T-cell (primary cell): ENCODE results near the gene ADGRG6. TPM values are rescaled to one million over a fixed set of nuclear protein-coding genes. Genes with fewer than 3 reads are reported as not detected.

Experiments
- ATAC-seq, 4 experiments: fragments of 200-7000 bp in 3 of 4; fragments of 150-1000 bp in 1 of 4; cut with Tn5 transposase; replicated peaks in 1 of 4; 1 replicate in 3 of 4; 2 replicates in 1 of 4; pipeline ENCODE4 v1.10.0; 2021; ENCODE audit warnings: moderate library complexity in 3 of 4, mild to moderate bottlenecking in 2 of 4, moderate number of reproducible peaks in 1 of 4
- CTCF ChIA-PET, 2 donors: fragments of 300-600 bp; sonication (Branson Sonifier 250); formaldehyde crosslinking; loops; one replicate each; lab custom pipeline; 2022; ENCODE audit warnings: antibody characterized with exemption in 2 of 2; lab: Charles Lee
- POLR2A ChIA-PET, 2 donors: fragments of 300-600 bp; sonication (Branson Sonifier 250); formaldehyde crosslinking; loops; one replicate each; lab custom pipeline; 2022; ENCODE audit warnings: antibody characterized with exemption in 2 of 2; lab: Charles Lee
- DNase-seq, 35 experiments: peaks; one replicate each; pipeline versions ENCODE4 v3.0.0 to v3.0.0-alpha.2; 2013 to 2023
- H3K27ac ChIP-seq: one replicate; pipeline ENCODE4 v1.5.1; 2013; ENCODE audit warnings: low read length
- H3K27me3 ChIP-seq, 2 experiments: replicated peaks in 1 of 2; 1 replicate in 1 of 2; 2 replicates in 1 of 2; pipeline versions ENCODE4 v1.6.1 to v1.7.0; 2013; ENCODE audit warnings: low read length in 1 of 2, mixed read lengths in 1 of 2; ENCODE audit not compliant: control insufficient read depth in 2 of 2, insufficient read depth in 2 of 2; ENCODE audit errors: extremely low read depth in 1 of 2
- H3K36me3 ChIP-seq, 2 donors: 1 replicate in 1 of 2; 2 replicates in 1 of 2; pipeline versions ENCODE4 v1.6.1 to v1.7.0; 2013; ENCODE audit warnings: low read length in 1 of 2; ENCODE audit not compliant: control insufficient read depth in 2 of 2, insufficient read depth in 1 of 2; ENCODE audit errors: extremely low read depth in 1 of 2
- H3K4me1 ChIP-seq, 2 experiments: 1 replicate in 1 of 2; 2 replicates in 1 of 2; pipeline versions ENCODE4 v1.6.1 to v1.7.0; 2013; ENCODE audit warnings: low read length in 2 of 2, mixed read lengths in 1 of 2; ENCODE audit not compliant: insufficient read depth in 2 of 2, control insufficient read depth in 1 of 2; ENCODE audit errors: extremely low read depth in 1 of 2
- H3K4me3 ChIP-seq, 2 donors: 1 replicate in 1 of 2; 2 replicates in 1 of 2; pipeline versions ENCODE4 v1.5.1 to v1.7.0; 2013; ENCODE audit warnings: mild to moderate bottlenecking in 2 of 2, low read length in 1 of 2, moderate library complexity in 1 of 2; ENCODE audit not compliant: control insufficient read depth in 1 of 2; ENCODE audit errors: extremely low read depth in 1 of 2
- H3K9me3 ChIP-seq: 2 replicates; pipeline ENCODE4 v1.7.0; 2013
- H3K27ac Mint-ChIP-seq, 2 donors: one replicate each; pipeline ENCODE4 v1.8.0; 2020 to 2021; ENCODE audit warnings: mild to moderate bottlenecking in 2 of 2, mixed read lengths in 2 of 2
- H3K27me3 Mint-ChIP-seq, 2 donors: one replicate each; pipeline ENCODE4 v1.8.0; 2021 to 2022; ENCODE audit warnings: mixed read lengths in 2 of 2
- H3K36me3 Mint-ChIP-seq: one replicate; pipeline ENCODE4 v1.8.0; 2021; ENCODE audit warnings: mixed read lengths
- H3K4me1 Mint-ChIP-seq, 3 donors: one replicate each; pipeline ENCODE4 v1.8.0; 2020 to 2022; ENCODE audit warnings: mixed read lengths in 3 of 3, mild to moderate bottlenecking in 1 of 3
- H3K4me3 Mint-ChIP-seq, 3 donors: one replicate each; pipeline ENCODE4 v1.8.0; 2020 to 2022; ENCODE audit warnings: mild to moderate bottlenecking in 3 of 3, mixed read lengths in 3 of 3, moderate library complexity in 3 of 3
- H3K9me3 Mint-ChIP-seq, 3 donors: one replicate each; pipeline ENCODE4 v1.8.0; 2020 to 2022; ENCODE audit warnings: mixed read lengths in 3 of 3
- WGBS: methylation state at CpG from one replicate; pipeline ENCODE4 v1.1.5; 2013; ENCODE audit warnings: missing lambda C conversion rate; ENCODE audit not compliant: insufficient coverage; 5-methylcytosine and 5-hydroxymethylcytosine counted together
- total RNA-seq, 35 experiments: library from RNA in 6 of 35; stranded (reverse) in 6 of 35; fragments of 120-200 nt in 1 of 35; gene quantifications; one replicate each; pipeline versions ENCODE4 v1.2.1 to v1.2.4 and lab custom pipeline; 2013 to 2026

ADGRG6 gene
- total RNA-seq, 5 donors from 2014 or later (not counting 1 experiment from before 2014, with no cell fraction given), result 0.51 to 0.89 (median 0.61) TPM

DNA sequence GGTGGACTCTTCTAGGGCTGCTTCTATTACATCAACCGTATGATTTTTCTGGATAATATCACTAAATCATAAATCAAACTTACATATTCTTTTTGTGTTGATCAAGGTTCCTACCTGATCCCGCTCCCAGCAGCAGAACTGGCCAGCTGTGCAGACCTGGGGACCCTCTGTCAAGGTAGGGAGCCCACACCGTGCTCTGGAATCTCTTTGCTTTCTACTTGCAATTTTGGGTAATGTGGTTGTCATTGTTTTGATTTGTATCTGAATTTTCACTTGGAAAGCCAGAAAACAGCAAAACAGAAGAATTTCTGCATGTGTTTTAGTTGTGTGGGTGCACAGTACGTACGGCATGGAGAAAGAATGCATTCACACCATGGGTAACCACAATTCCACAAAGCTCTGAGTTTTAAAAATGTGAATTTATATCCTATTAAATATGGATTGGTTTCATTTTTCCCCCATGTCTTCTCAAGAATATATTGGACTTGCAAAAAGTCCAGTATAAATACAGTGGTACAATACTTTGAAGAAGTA is 80.1 kb downstream of the ADGRG6 start:
- CTCF ChIA-PET, result no interaction called here
- 75% methylated on average over 2 of the region's 5 CpGs for WGBS

DNA sequence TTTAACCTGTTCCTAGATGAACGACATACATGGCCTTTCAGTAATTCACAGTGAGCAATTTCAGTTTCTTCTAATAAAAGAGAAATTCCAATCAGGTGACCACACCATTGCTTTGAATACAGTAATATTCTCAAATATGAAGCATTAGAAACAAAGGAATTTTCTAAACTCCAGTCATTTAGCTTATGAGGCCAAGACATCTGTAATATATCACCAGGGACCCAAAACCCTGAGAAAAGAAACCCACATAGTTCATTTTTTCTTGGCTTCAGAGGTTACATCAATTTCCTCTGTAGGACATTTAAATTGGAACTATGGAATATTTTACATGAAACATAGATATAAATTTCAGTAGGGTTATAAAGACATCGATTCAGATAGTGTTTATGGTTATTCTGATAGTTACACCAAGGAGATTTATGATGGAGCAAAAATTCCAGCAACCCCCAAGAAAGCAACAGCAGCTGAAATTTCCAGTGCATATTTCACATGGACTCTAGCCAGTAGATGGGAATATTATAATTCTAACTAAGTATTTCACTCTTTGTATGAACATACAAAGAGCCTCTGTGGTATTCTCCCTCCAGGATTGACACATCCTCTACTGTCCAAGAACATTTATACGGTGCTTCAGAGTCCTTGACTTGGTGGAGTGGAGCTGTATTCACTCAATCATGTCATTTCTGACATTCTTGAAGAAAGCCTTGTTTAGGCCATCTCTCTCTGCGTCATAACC is 82.9 kb downstream of the ADGRG6 start:
- H3K27ac Mint-ChIP-seq, result no peak overlapping the region
- H3K4me3 Mint-ChIP-seq, result no peak overlapping the region
- H3K27ac ChIP-seq, result no peak overlapping the region
- peaks cover 0 to 2% (median 0%) of the 10 kb centered on the region in 3 donors for H3K4me1 Mint-ChIP-seq
- no peak overlapping the region for H3K4me3 ChIP-seq
- DNase-seq (no peak), ATAC-seq (no peak)
- CTCF ChIA-PET, result no interaction called here
- no peaks in the 10 kb centered on the region for H3K36me3 ChIP-seq
- H3K9me3 ChIP-seq, result no peaks in the 10 kb centered on the region
- no peaks in the 10 kb centered on the region for H3K9me3 Mint-ChIP-seq
- no peaks in the 10 kb centered on the region for H3K27me3 ChIP-seq
- POLR2A ChIA-PET, result no interaction called here
- H3K27me3 Mint-ChIP-seq, result no peaks in the 10 kb centered on the region
- H3K36me3 Mint-ChIP-seq, result no peaks in the 10 kb centered on the region
- WGBS, result no CpG with 5 or more reads among the region's 4 CpGs
- H3K4me1 ChIP-seq, result peaks cover 0 to 3% of the 10 kb centered on the region in 2 experiments

More for the DNA sequence above, 80.1 kb downstream of the ADGRG6 start:
- no peak overlapping the region for H3K27ac Mint-ChIP-seq
- Histone ChIP-seq H3K4me3 (no peak overlapping the region), H3K4me1 (no peaks in the 10 kb centered on the region), H3K27me3 (no peaks in the 10 kb centered on the region), H3K9me3 (no peaks in the 10 kb centered on the region), H3K27ac (no peak overlapping the region), H3K36me3 (no peaks in the 10 kb centered on the region)
- POLR2A ChIA-PET, result no interaction called here
- no peaks in the 10 kb centered on the region for H3K27me3 Mint-ChIP-seq
- no peaks in the 10 kb centered on the region for H3K9me3 Mint-ChIP-seq
- DNase-seq, result no peak
- no peak for ATAC-seq
- no peak overlapping the region for H3K4me3 Mint-ChIP-seq
- no peaks in the 10 kb centered on the region for H3K4me1 Mint-ChIP-seq
- H3K36me3 Mint-ChIP-seq, result no peaks in the 10 kb centered on the region

DNA sequence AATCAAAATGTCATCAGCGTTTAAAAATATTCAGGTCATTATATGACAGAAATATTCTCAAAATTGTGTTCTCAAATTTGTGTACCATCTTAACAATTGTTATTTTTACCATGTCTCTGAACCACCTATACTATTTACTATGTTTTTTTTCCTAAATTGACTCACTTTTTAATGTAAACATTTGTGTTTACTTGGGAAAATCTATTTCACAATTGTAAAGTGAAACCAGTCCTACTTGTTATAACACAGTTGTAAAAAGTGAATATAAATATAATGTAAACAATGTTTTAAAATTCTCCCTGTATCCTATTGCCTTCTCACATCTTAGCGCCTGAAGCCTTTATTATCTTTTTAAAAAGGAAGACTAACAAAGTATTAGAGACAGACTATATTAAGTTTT is 83.5 kb downstream of the ADGRG6 start:
- Histone ChIP-seq H3K4me1 (peaks cover 0 to 3% of the 10 kb centered on the region in 2 experiments), H3K36me3 (no peaks in the 10 kb centered on the region), H3K4me3 (no peak overlapping the region), H3K27me3 (no peaks in the 10 kb centered on the region), H3K27ac (no peak overlapping the region), H3K9me3 (no peaks in the 10 kb centered on the region)
- DNase-seq, result no peak
- H3K27ac Mint-ChIP-seq, result no peak overlapping the region
- H3K36me3 Mint-ChIP-seq, result no peaks in the 10 kb centered on the region
- WGBS, result no CpG with 5 or more reads among the region's 2 CpGs
- no peaks in the 10 kb centered on the region for H3K27me3 Mint-ChIP-seq
- H3K4me3 Mint-ChIP-seq, result no peak overlapping the region
- peaks cover 0 to 2% (median 0%) of the 10 kb centered on the region in 3 donors for H3K4me1 Mint-ChIP-seq
- no peaks in the 10 kb centered on the region for H3K9me3 Mint-ChIP-seq
- ChIA-PET CTCF (no interaction called here), POLR2A (no interaction called here)
- no peak for ATAC-seq

- Mint-ChIP-seq H3K27ac (no peak overlapping the region), H3K4me3 (no peak overlapping the region), H3K27me3 (no peaks in the 10 kb centered on the region), H3K36me3 (no peaks in the 10 kb centered on the region), H3K4me1 (peaks cover 0 to 9% (median 5%) of the 10 kb centered on the region in 3 donors), H3K9me3 (no peaks in the 10 kb centered on the region)
- no peak overlapping the region for H3K27ac ChIP-seq
- ATAC-seq (no peak), DNase-seq (no peak)
- peaks cover 0 to 10% of the 10 kb centered on the region in 2 experiments for H3K4me1 ChIP-seq
- WGBS, result 86% methylated on average over 2 of the region's 4 CpGs
- H3K36me3 ChIP-seq, result no peaks in the 10 kb centered on the region
- POLR2A ChIA-PET, result interaction anchor here in 1 of 2 donors (0.6 kb wide), 1 partner anchor 179 kb away, joined by 3 read pairs; no protein-coding TSS in a partner anchor
- H3K4me3 ChIP-seq, result no peak overlapping the region
- CTCF ChIA-PET, result interaction anchor here (0.8 to 2.0 kb wide), 5 partner anchors 9 to 231 kb away, joined by 3 to 7 read pairs (median 3); no protein-coding TSS in a partner anchor
- H3K27me3 ChIP-seq, result no peaks in the 10 kb centered on the region
- H3K9me3 ChIP-seq, result no peaks in the 10 kb centered on the region
Measured at GRCh38 chr6:142386657-142387056, 84.8 kb downstream of the ADGRG6 start.

DNA sequence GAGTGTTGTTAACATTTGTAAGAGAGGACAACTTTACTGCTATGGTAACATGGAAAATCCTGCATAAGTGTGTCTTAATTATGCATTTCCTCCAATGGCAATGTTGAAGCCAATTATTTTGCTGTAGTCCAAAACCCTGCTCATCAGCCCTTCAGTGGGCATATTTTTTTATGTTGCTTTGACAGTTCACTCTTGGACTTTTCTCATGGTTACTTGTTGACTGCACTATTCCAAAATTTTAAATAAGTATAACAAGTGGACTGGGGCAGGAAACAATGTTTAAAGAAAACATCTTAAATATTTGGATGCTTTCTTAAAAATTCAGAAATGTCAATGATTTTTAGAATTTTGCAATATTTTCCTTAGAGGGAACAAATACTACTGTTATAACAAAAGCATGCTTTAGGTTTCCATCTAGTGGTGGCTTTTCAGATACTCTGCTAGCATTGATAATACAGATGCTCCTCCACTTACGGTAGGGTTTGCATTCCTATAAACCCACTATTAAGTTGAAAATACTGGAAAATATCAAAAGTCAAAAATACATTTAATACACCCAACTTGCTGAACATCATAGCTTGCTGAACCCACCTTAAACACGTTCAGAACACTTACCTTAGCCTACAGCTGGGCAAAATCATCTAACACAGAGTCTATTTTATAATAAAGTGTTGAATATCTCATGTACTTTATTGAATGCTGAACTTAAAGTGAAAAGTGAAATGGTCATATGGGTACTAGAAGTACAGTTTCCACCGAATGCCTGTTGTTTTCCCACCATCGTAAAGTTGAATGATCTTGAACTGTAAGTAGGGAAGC is 86.4 kb downstream of the ADGRG6 start:
- Mint-ChIP-seq H3K27me3 (no peaks in the 10 kb centered on the region), H3K4me1 (peaks cover 2 to 13% (median 6%) of the 10 kb centered on the region in 3 donors), H3K9me3 (no peaks in the 10 kb centered on the region), H3K36me3 (no peaks in the 10 kb centered on the region), H3K27ac (no peak overlapping the region), H3K4me3 (no peak overlapping the region)
- DNase-seq, result peak in 1 of 35 experiments; percentile 54
- POLR2A ChIA-PET, result no interaction called here
- peak in 3 of 4 experiments; percentile 58 to 70 (median 64) for ATAC-seq
- no CpG with 5 or more reads among the region's 4 CpGs for WGBS
- Histone ChIP-seq H3K4me3 (no peak overlapping the region), H3K27me3 (no peaks in the 10 kb centered on the region), H3K27ac (no peak overlapping the region), H3K36me3 (no peaks in the 10 kb centered on the region), H3K4me1 (peaks cover 0 to 23% of the 10 kb centered on the region in 2 experiments), H3K9me3 (no peaks in the 10 kb centered on the region)
- CTCF ChIA-PET, result interaction anchor here in 1 of 2 donors (1.2 to 2.0 kb wide), 3 partner anchors 8 to 232 kb away, joined by 3 to 7 read pairs (median 3); no protein-coding TSS in a partner anchor

GRCh38 chr6:142395266-142395665 is 93.5 kb downstream of the ADGRG6 start:
- CTCF ChIA-PET, result interaction anchor here (1.3 to 1.5 kb wide), 3 partner anchors 8 to 80 kb away, joined by 3 to 7 read pairs (median 3); no protein-coding TSS in a partner anchor
- DNase-seq, result peak in 1 of 35 experiments; percentile 0
- peaks cover 7 to 69% of the 10 kb centered on the region in 2 experiments for H3K4me1 ChIP-seq
- 0% methylated on average over 1 of the region's 3 CpGs for WGBS
- no peaks in the 10 kb centered on the region for H3K36me3 Mint-ChIP-seq
- peak overlapping the region; percentile 52 to 59 (median 54) for H3K4me3 Mint-ChIP-seq
- H3K9me3 Mint-ChIP-seq, result no peaks in the 10 kb centered on the region
- no peaks in the 10 kb centered on the region for H3K9me3 ChIP-seq
- H3K36me3 ChIP-seq, result no peaks in the 10 kb centered on the region
- H3K27me3 Mint-ChIP-seq, result no peaks in the 10 kb centered on the region
- no peak overlapping the region for H3K4me3 ChIP-seq
- H3K27me3 ChIP-seq, result no peaks in the 10 kb centered on the region
- peak overlapping the region; percentile 90 to 91 for H3K27ac Mint-ChIP-seq
- H3K27ac ChIP-seq, result peak overlapping the region; percentile 54
- peak in 3 of 4 experiments; percentile 10 to 14 (median 13) for ATAC-seq
- H3K4me1 Mint-ChIP-seq, result peaks cover 40 to 52% (median 45%) of the 10 kb centered on the region in 3 donors
- POLR2A ChIA-PET, result no interaction called here
